Neural cell (in vitro differentiated cells): Measurements from ENCODE around the gene ASPHD1.

Experiments used
- CTCF ChIP-seq: fragments of 450-650 bp; IDR thresholded peaks from 2 replicates; pipeline ENCODE4 v1.5.1; 2014; ENCODE audit warnings: antibody characterized with exemption, mild to moderate bottlenecking, moderate library complexity; ENCODE audit not compliant: poor library complexity, severe bottlenecking
- EP300 ChIP-seq: fragments of 450-650 bp; conservative IDR thresholded peaks from 2 replicates; pipeline ENCODE4 v1.6.1; 2014; ENCODE audit warnings: antibody characterized with exemption, mild to moderate bottlenecking, moderate library complexity; ENCODE audit not compliant: poor library complexity, severe bottlenecking
- EZH2 ChIP-seq: fragments of 200-600, 300-800 bp; shearing (Covaris generic), sonication (generic); IDR thresholded peaks from 2 replicates; pipeline ENCODE4 v1.6.1; 2014; ENCODE audit warnings: antibody characterized with exemption, low read length, borderline replicate concordance, mild to moderate bottlenecking; ENCODE audit not compliant: insufficient read depth, poor library complexity, severe bottlenecking
- MXI1 ChIP-seq: fragments of 450-650 bp; conservative IDR thresholded peaks from 2 replicates; pipeline ENCODE4 v1.6.1; 2014; ENCODE audit warnings: antibody characterized with exemption, mild to moderate bottlenecking; ENCODE audit not compliant: poor library complexity, severe bottlenecking
- POLR2AphosphoS5 ChIP-seq: IDR thresholded peaks from 2 replicates; pipeline ENCODE4 v1.6.1; 2012
- RAD21 ChIP-seq: fragments of 450-650 bp; conservative IDR thresholded peaks from 2 replicates; pipeline ENCODE4 v1.6.1; 2014; ENCODE audit warnings: antibody characterized with exemption, mild to moderate bottlenecking, moderate library complexity
- REST ChIP-seq: IDR thresholded peaks from 2 replicates; pipeline ENCODE4 v1.6.1; 2012; ENCODE audit warnings: borderline replicate concordance
- SMC3 ChIP-seq: fragments of 450-650 bp; conservative IDR thresholded peaks from 2 replicates; pipeline ENCODE4 v1.6.1; 2014; ENCODE audit warnings: antibody characterized with exemption, mild to moderate bottlenecking, moderate library complexity; ENCODE audit not compliant: poor library complexity
- TAF1 ChIP-seq: IDR thresholded peaks from 2 replicates; pipeline ENCODE4 v1.6.1; 2012; ENCODE audit warnings: low read depth

- peak; percentile 23 for TF ChIP-seq CTCF
- TF ChIP-seq EZH2 = no peak
- peak; percentile 34 for TF ChIP-seq RAD21
- TF ChIP-seq POLR2AphosphoS5 = peak; percentile 92
- TF ChIP-seq SMC3 = peak; percentile 46
- peak; percentile 77 for TF ChIP-seq TAF1
- no peak for TF ChIP-seq EP300
- TF ChIP-seq REST = peak; percentile 71
- TF ChIP-seq MXI1 = peak; percentile 39
Observed at GRCh38 chr16:29900102-29900887, at the start of gene ASPHD1.
